Ovary (tissue), 9 donors: ENCODE data around the gene SVIL. TPM values are rescaled to one million over a fixed set of nuclear protein-coding genes. Genes with fewer than 3 reads are reported as not detected.
"Not testable (repeated sequence)": the region's sequence is repeated elsewhere in the genome, so short reads cannot be mapped to it uniquely, and the experiment has no call there.

Experiments
- DNase-seq, 5 donors: peaks; one replicate each; pipeline ENCODE4 v3.0.0-alpha.2; 2019 to 2020
- H3K27ac ChIP-seq, 2 donors: fragments of 200-600 bp; one replicate each; pipeline versions ENCODE4 v1.5.1 to v1.8.0; 2019 to 2022
- H3K27me3 ChIP-seq: fragments of 200-600 bp; one replicate; pipeline ENCODE4 v1.8.0; 2022
- H3K36me3 ChIP-seq: fragments of 200-600 bp; sonication (generic); one replicate; pipeline ENCODE4 v1.5.1; 2019
- H3K4me1 ChIP-seq: one replicate; pipeline ENCODE4 v1.8.1; 2013; ENCODE audit warnings: mild to moderate bottlenecking, moderate library complexity; ENCODE audit not compliant: insufficient read depth
- H3K4me3 ChIP-seq: fragments of 200-600 bp; sonication (generic); one replicate; pipeline ENCODE4 v1.5.1; 2017
- H3K9me3 ChIP-seq, 2 donors: fragments of 200-600 bp in 1 of 2; sonication (generic) in 1 of 2; one replicate each; pipeline versions ENCODE4 v1.5.1 to v1.8.1; 2013 to 2019; ENCODE audit warnings: mild to moderate bottlenecking in 1 of 2, moderate library complexity in 1 of 2
- CTCF ChIP-seq, 3 donors: fragments of 450-650 bp in 2 of 3; fragments of 200-600 bp in 1 of 3; IDR thresholded peaks; one replicate each; pipeline versions ENCODE4 v1.5.1 to v1.8.0; 2016 to 2022; ENCODE audit warnings: antibody characterized with exemption in 3 of 3, mild to moderate bottlenecking in 1 of 3
- EP300 ChIP-seq: sonication (generic); formaldehyde crosslinking; IDR thresholded peaks from one replicate; pipeline ENCODE4 v1.6.1; 2017; ENCODE audit warnings: antibody characterized with exemption
- POLR2A ChIP-seq: fragments of 450-650 bp; IDR thresholded peaks from one replicate; pipeline ENCODE4 v1.6.1; 2017; ENCODE audit warnings: antibody characterized with exemption, mild to moderate bottlenecking, moderate library complexity
- WGBS, 3 donors: extraction: QIAGEN DNeasy Blood & Tissue Kit in 1 of 3; methylation state at CpG; one replicate each; pipeline versions ENCODE4 v1.1.5 to v1.1.7; 2013 to 2017; 5-methylcytosine and 5-hydroxymethylcytosine counted together
- intact Hi-C, 4 donors: fragments of 100-400 bp; cut with DNase I; formaldehyde crosslinking; loops; one replicate each; pipeline versions ENCODE4 v1.11.0 to v1.15.1; 2022 to 2023
- polyA plus RNA-seq, 2 donors: library from polyadenylated mRNA; stranded (reverse); fragments of 200-250 nt in 1 of 2; fragments of 350-450 nt in 1 of 2; fragmentation: Illumina TruSeq in 1 of 2; extraction: RNeasy Lipid Tissue Mini Kit (QIAGEN cat#74804) in 1 of 2; gene quantifications; one replicate each; pipeline ENCODE4 v1.2.3, GENCODE V29; 2013 to 2014
- total RNA-seq, 7 donors: library from RNA; depleted of rRNA in 2 of 7; stranded (reverse); fragments of >200 nt in 2 of 7; fragmentation: NEBNext Ultra II Directional in 3 of 7; extraction: Animal tissue kit (Norgen Biotek cat#: 25700) in 3 of 7; gene quantifications; one replicate each; pipeline versions ENCODE4 v1.1.0 to v1.2.4, GENCODE V29; 2016 to 2023
- donor health status: DM: no; HTN: no; CAD: no; lungs with moderate emphysema.
- donor health status: DM: no; HTN: no; CAD: no.
- donor health status: Bipolar disorder and iron deficiency.
- donor health status: DM: yes; HTN: yes; CAD: no.
- donor health status: DM: no; HTN: no; CAD: no.
- donor health status: DM: yes; HTN: yes; CAD: no.

The SVIL gene
- total and polyA plus RNA-seq, 9 donors, result 49.9 to 225 (median 139) TPM

- Histone ChIP-seq H3K9me3 (no peaks in the 10 kb centered on the region), H3K36me3 (no peaks in the 10 kb centered on the region), H3K27me3 (no peaks in the 10 kb centered on the region), H3K27ac (peak overlapping the region; percentile 28 to 59), H3K4me1 (peaks cover 10% of the 10 kb centered on the region), H3K4me3 (no peak overlapping the region)
- TF ChIP-seq EP300 (no peak), POLR2A (no peak), CTCF (IDR thresholded peaks at IDR 0.05) (no peak)
- DNase-seq, result peak in 4 of 5 donors; percentile 36 to 64 (median 51)
- intact Hi-C loops, result no loop called here
- 52 to 72% (median 54%) methylated on average over 28 of the region's 28 CpGs for WGBS, 3 donors
Observed at GRCh38 chr10:29469481-29470354, 165.1 kb downstream of the SVIL start.

GRCh38 chr10:29465384-29465783 is 169.4 kb downstream of the SVIL start:
- no peaks in the 10 kb centered on the region for H3K9me3 ChIP-seq
- H3K27ac ChIP-seq, result no peak overlapping the region
- H3K4me1 ChIP-seq, result peaks cover 14% of the 10 kb centered on the region
- H3K4me3 ChIP-seq, result no peak overlapping the region
- TF ChIP-seq EP300 (no peak), POLR2A (no peak), CTCF (IDR thresholded peaks at IDR 0.05) (no peak)
- no peaks in the 10 kb centered on the region for H3K36me3 ChIP-seq
- intact Hi-C loops, result no loop called here
- peak in 1 of 5 donors; percentile 6 for DNase-seq
- H3K27me3 ChIP-seq, result no peaks in the 10 kb centered on the region
- WGBS, 3 donors, result 91 to 95% (median 94%) methylated on average over 8 of the region's 8 CpGs

GRCh38 chr10:29464671-29465171 is 170.1 kb downstream of the SVIL start:
- intact Hi-C loops, H3K27ac ChIP-seq, H3K27me3 ChIP-seq, H3K9me3 ChIP-seq, H3K36me3 ChIP-seq, H3K4me3 ChIP-seq, H3K4me1 ChIP-seq: not testable (repeated sequence)
- 48 to 64% (median 52%) methylated on average over 4 of the region's 4 CpGs for WGBS, 3 donors
- DNase-seq, result peak in 1 of 5 donors; percentile 6

GRCh38 chr10:29461042-29461441 is 173.7 kb downstream of the SVIL start:
- TF ChIP-seq POLR2A, result no peak
- no peak for TF ChIP-seq CTCF (IDR thresholded peaks at IDR 0.05)
- TF ChIP-seq EP300, result no peak
- H3K36me3 ChIP-seq, result no peaks in the 10 kb centered on the region
- H3K9me3 ChIP-seq, result no peaks in the 10 kb centered on the region
- WGBS, 3 donors, result 86 to 95% (median 87%) methylated on average over 5 of the region's 5 CpGs
- no peak overlapping the region for H3K4me3 ChIP-seq
- DNase-seq, result no peak
- H3K27me3 ChIP-seq, result no peaks in the 10 kb centered on the region
- H3K27ac ChIP-seq, result no peak overlapping the region
- H3K4me1 ChIP-seq, result peaks cover 12% of the 10 kb centered on the region
- intact Hi-C loops, result no loop called here

- H3K27me3 ChIP-seq, H3K27ac ChIP-seq, H3K4me3 ChIP-seq, H3K4me1 ChIP-seq, intact Hi-C loops, H3K9me3 ChIP-seq, H3K36me3 ChIP-seq: not testable (repeated sequence)
- WGBS, 3 donors, result 73 to 90% (median 74%) methylated on average over 24 of the region's 24 CpGs
- DNase-seq, result peak in 1 of 5 donors; percentile 16
Observed at GRCh38 chr10:29458190-29458589, 176.6 kb downstream of the SVIL start.
